ENCODE data around the gene BMP8A.
"Not testable (repeated sequence)": the region's sequence is repeated elsewhere in the genome, so short reads cannot be mapped to it uniquely, and the experiment has no call there.

Gene BMP8A

GRCh38 chr1:39462074-39462473 lies 29.4 kb upstream of the BMP8A start:
- H3K9ac ChIP-seq (ENCODE audit: low read depth, low read length, poor library complexity, severe bottlenecking) = no peak overlapping the region
- H3K9me2 ChIP-seq (replicated peaks; ENCODE audit: low read depth, low read length) = no peaks in the 10 kb centered on the region
- H3K27me3 ChIP-seq (ENCODE audit: insufficient read depth, low read length, poor library complexity, severe bottlenecking) = no peaks in the 10 kb centered on the region
- no peaks in the 10 kb centered on the region for H3F3A ChIP-seq (ENCODE audit: low read depth)
- no peaks in the 10 kb centered on the region for H3K4me1 ChIP-seq (ENCODE audit: insufficient read depth, low read length, poor library complexity, severe bottlenecking)
- no peak overlapping the region for H3K4me3 ChIP-seq (ENCODE audit: low read length, poor library complexity, severe bottlenecking)
- no peaks in the 10 kb centered on the region for H3K9me3 ChIP-seq (ENCODE audit: insufficient read depth, low read depth, low read length)
- peaks cover 94% of the 10 kb centered on the region for H3K36me3 ChIP-seq (ENCODE audit: insufficient read depth, low read length)
- H3K79me2 ChIP-seq (ENCODE audit: insufficient read depth, low read length) = no peaks in the 10 kb centered on the region
- H3K4me2 ChIP-seq (ENCODE audit: low read depth, low read length, poor library complexity, severe bottlenecking) = no peak overlapping the region
- no peaks in the 10 kb centered on the region for H4K20me1 ChIP-seq (ENCODE audit: insufficient read depth, low read length, poor library complexity, severe bottlenecking)
- H2AFZ ChIP-seq (ENCODE audit: low read length) = no peak overlapping the region
- TF ChIP-seq CTCF (conservative IDR thresholded peaks at IDR 0.05; ENCODE audit: low read length) = no peak
- no peak for TF ChIP-seq EZH2phosphoT487 (IDR thresholded peaks at IDR 0.05; ENCODE audit: borderline replicate concordance)

GRCh38 chr1:39466413-39467107 lies 24.9 kb upstream of the BMP8A start:
- TF ChIP-seq EZH2phosphoT487 (IDR thresholded peaks at IDR 0.05; ENCODE audit: borderline replicate concordance) (no peak), CTCF (conservative IDR thresholded peaks at IDR 0.05; ENCODE audit: low read length) (no peak)
- Histone ChIP-seq H3F3A (ENCODE audit: low read depth) (no peaks in the 10 kb centered on the region), H3K36me3 (ENCODE audit: insufficient read depth, low read length) (peaks cover 95% of the 10 kb centered on the region), H3K4me1 (ENCODE audit: insufficient read depth, low read length, poor library complexity, severe bottlenecking) (no peaks in the 10 kb centered on the region), H3K4me2 (ENCODE audit: low read depth, low read length, poor library complexity, severe bottlenecking) (no peak overlapping the region), H3K79me2 (ENCODE audit: insufficient read depth, low read length) (no peaks in the 10 kb centered on the region), H3K9ac (ENCODE audit: low read depth, low read length, poor library complexity, severe bottlenecking) (no peak overlapping the region), H4K20me1 (ENCODE audit: insufficient read depth, low read length, poor library complexity, severe bottlenecking) (no peaks in the 10 kb centered on the region), H3K9me2 (replicated peaks; ENCODE audit: low read depth, low read length) (no peaks in the 10 kb centered on the region), H3K9me3 (ENCODE audit: insufficient read depth, low read depth, low read length) (no peaks in the 10 kb centered on the region), H3K27me3 (ENCODE audit: insufficient read depth, low read length, poor library complexity, severe bottlenecking) (no peaks in the 10 kb centered on the region), H2AFZ (ENCODE audit: low read length) (no peak overlapping the region), H3K4me3 (ENCODE audit: low read length, poor library complexity, severe bottlenecking) (no peak overlapping the region)

GRCh38 chr1:39467108-39467720 lies 24.2 kb upstream of the BMP8A start:
- H3K9me2 ChIP-seq (replicated peaks; ENCODE audit: low read depth, low read length) = not testable (repeated sequence)
- peaks cover 95% of the 10 kb centered on the region for H3K36me3 ChIP-seq (ENCODE audit: insufficient read depth, low read length)

DNA sequence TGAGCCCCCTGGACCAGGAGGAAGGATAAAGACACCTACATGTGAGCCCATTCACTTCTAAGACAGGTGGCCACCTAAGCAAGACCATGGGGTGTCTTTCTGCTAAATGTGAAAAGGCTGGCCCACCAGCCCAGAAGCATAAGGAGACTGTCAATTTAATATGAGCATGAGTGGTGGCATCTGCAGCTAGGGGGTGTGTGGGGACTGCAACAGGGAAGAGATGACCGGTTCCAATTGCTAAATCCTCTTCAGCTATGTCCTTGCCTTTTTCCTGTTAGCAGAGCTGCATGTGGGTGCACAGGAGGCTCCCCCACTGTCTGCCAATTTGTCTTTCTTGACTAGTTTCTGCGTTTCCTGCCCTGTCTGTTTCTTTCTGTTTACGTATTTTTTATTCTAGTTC lies 22.3 kb upstream of the BMP8A start:
- no peaks in the 10 kb centered on the region for H4K20me1 ChIP-seq (ENCODE audit: insufficient read depth, low read length, poor library complexity, severe bottlenecking)
- H2AFZ ChIP-seq (ENCODE audit: low read length) = no peak overlapping the region
- no peak overlapping the region for H3K4me2 ChIP-seq (ENCODE audit: low read depth, low read length, poor library complexity, severe bottlenecking)
- no peak overlapping the region for H3K9ac ChIP-seq (ENCODE audit: low read depth, low read length, poor library complexity, severe bottlenecking)
- H3K9me3 ChIP-seq (ENCODE audit: insufficient read depth, low read depth, low read length) = no peaks in the 10 kb centered on the region
- H3K36me3 ChIP-seq (ENCODE audit: insufficient read depth, low read length) = peaks cover 89% of the 10 kb centered on the region; the same call in 1 of the 2 replicates
- H3K4me1 ChIP-seq (ENCODE audit: insufficient read depth, low read length, poor library complexity, severe bottlenecking) = no peaks in the 10 kb centered on the region
- H3F3A ChIP-seq (ENCODE audit: low read depth) = no peaks in the 10 kb centered on the region
- H3K27me3 ChIP-seq (ENCODE audit: insufficient read depth, low read length, poor library complexity, severe bottlenecking) = no peaks in the 10 kb centered on the region
- H3K9me2 ChIP-seq (replicated peaks; ENCODE audit: low read depth, low read length) = no peaks in the 10 kb centered on the region
- H3K79me2 ChIP-seq (ENCODE audit: insufficient read depth, low read length) = no peaks in the 10 kb centered on the region
- no peak overlapping the region for H3K4me3 ChIP-seq (ENCODE audit: low read length, poor library complexity, severe bottlenecking)
- TF ChIP-seq EZH2phosphoT487 (IDR thresholded peaks at IDR 0.05; ENCODE audit: borderline replicate concordance) (no peak), CTCF (conservative IDR thresholded peaks at IDR 0.05; ENCODE audit: low read length) (no peak)

More at GRCh38 chr1:39467108-39467720, 24.2 kb upstream of the BMP8A start:
- H3K4me2 ChIP-seq (ENCODE audit: low read depth, low read length, poor library complexity, severe bottlenecking); H3K9ac ChIP-seq (ENCODE audit: low read depth, low read length, poor library complexity, severe bottlenecking); H3K27me3 ChIP-seq (ENCODE audit: insufficient read depth, low read length, poor library complexity, severe bottlenecking); H3K9me3 ChIP-seq (ENCODE audit: insufficient read depth, low read depth, low read length); H3K4me3 ChIP-seq (ENCODE audit: low read length, poor library complexity, severe bottlenecking); H2AFZ ChIP-seq (ENCODE audit: low read length); H4K20me1 ChIP-seq (ENCODE audit: insufficient read depth, low read length, poor library complexity, severe bottlenecking); H3F3A ChIP-seq (ENCODE audit: low read depth); H3K79me2 ChIP-seq (ENCODE audit: insufficient read depth, low read length); H3K4me1 ChIP-seq (ENCODE audit: insufficient read depth, low read length, poor library complexity, severe bottlenecking): not testable (repeated sequence)
